Activated naive CD4-positive, alpha-beta T cell treated with anti-CD3 and anti-CD28 coated beads, Interleukin-2, amount 50 U/mL, for 16 hours (primary cell): ENCODE data around the gene ZAR1L.

Experiments used
- DNase-seq: peaks from one replicate; pipeline ENCODE4 v3.0.0-alpha.2; 2020

The ZAR1L gene

DNA sequence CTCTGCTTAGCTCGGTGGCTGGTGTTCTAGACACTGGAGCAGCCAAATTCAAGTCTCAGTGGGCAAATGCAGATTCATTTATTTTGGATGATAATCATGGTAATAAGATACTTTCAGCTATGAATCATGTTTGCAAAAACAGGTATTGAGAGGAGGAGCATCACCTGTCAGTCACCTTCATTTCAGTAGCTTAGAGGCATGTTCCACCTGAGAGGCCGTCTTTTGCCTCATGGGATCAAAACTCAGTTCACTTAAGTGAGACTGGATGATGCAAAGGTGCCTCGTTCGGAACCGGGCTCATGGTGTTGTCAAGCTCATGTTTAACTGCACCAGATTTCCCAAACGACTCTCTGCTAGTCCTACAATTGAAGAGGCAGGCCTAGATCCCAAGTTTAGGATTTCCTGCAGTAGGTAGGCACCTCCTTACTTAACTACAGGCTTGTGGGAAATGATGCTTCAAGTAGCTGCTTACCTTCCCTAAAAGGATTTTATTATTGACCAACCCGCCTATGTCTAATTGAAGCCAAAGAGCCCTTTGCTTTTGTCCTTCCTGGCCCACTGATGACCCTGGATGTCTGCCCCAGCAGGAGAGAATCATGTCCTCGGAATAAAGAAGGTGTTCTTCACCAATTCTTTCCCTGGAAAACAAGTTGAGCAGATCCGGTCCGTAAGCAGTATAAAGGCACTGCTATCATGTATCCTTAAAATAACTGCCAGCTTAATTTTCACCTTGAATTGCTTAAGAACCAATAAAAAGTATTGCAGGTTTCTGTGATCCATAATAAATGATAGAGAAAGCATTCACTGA is 60.0 kb downstream of the ZAR1L start:
- DNase-seq = no peak

DNA sequence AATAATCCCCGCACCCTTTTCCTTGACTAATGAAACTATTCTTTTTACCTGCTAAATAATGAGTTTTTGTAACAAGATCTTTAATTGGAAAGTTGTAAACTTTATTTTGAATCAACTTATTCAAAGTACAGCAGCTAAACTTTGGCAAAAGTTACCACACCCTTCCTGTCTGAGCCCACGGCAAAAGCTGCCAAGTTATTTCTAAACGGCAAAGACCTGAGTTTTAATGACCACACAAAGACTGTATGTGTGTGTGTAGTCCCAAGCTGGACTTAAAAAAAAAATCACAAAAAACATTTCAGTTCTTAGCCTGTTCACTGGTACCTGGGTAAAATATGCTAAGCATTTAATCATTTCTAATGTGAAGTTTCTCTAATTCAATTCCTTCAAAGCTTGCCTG is 60.7 kb downstream of the ZAR1L start:
- no peak for DNase-seq

DNA sequence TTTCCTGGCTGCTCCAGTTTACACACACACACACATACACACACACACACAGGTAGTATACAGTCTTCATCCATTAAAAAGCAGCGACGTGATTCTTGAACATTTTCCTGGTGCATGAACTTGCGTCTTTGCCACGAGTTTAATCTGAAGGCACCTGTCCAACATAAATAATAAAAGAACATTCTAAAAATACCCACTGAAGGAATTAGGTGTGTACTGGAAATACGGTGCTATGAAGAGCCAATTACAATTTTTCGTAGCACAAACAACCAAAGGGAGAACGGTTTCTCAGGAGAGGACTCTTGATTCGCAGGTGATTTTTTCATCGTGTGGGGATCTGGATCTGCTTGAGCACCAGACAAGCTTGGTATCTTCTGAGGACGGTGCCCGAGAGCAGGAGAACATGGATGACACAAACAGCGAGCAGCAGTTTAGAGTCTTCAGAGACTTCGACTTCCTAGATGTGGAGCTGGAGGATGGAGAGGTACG is 61.2 kb downstream of the ZAR1L start:
- DNase-seq = no peak
